WTC11 (cell line): ENCODE data around the gene NEDD1. TPM values are rescaled to one million over a fixed set of nuclear protein-coding genes. Genes with fewer than 3 reads are reported as not detected.

Experiments used
- AFF4 ChIP-seq: sonication (generic); formaldehyde crosslinking; IDR thresholded peaks from 2 replicates; pipeline ENCODE4 v1.8.1; 2023; ENCODE audit warnings: mild to moderate bottlenecking, missing genetic modification reagents, borderline replicate concordance
- ATF2 ChIP-seq: sonication (generic); formaldehyde crosslinking; IDR thresholded peaks from 2 replicates; pipeline ENCODE4 v1.8.1; 2022; ENCODE audit warnings: low read depth, missing genetic modification reagents, borderline replicate concordance
- CREM ChIP-seq: sonication (generic); formaldehyde crosslinking; IDR thresholded peaks from 2 replicates; pipeline ENCODE4 v1.8.1; 2022; ENCODE audit warnings: mild to moderate bottlenecking, missing genetic modification reagents, moderate library complexity
- ESRRA ChIP-seq: sonication (generic); formaldehyde crosslinking; IDR thresholded peaks from 2 replicates; pipeline ENCODE4 v1.8.1; 2022; ENCODE audit warnings: mild to moderate bottlenecking, missing genetic modification reagents, borderline replicate concordance
- FOXP4 ChIP-seq: sonication (generic); formaldehyde crosslinking; IDR thresholded peaks from 2 replicates; pipeline ENCODE4 v1.8.0; 2022; ENCODE audit warnings: mild to moderate bottlenecking, missing genetic modification reagents
- HMGA2 ChIP-seq: fragments of 250-450 bp; sonication (Bioruptor Pico); IDR thresholded peaks from 2 replicates; pipeline ENCODE4 v1.4.0; 2021; ENCODE audit warnings: mild to moderate bottlenecking, moderate library complexity
- NFE2L1 ChIP-seq: sonication (generic); formaldehyde crosslinking; IDR thresholded peaks from 2 replicates; pipeline ENCODE4 v1.8.1; 2023; ENCODE audit warnings: missing genetic modification reagents
- NR1H2 ChIP-seq: sonication (generic); formaldehyde crosslinking; IDR thresholded peaks from 2 replicates; pipeline ENCODE4 v1.9.0; 2021; ENCODE audit warnings: mild to moderate bottlenecking, moderate library complexity, missing genetic modification reagents
- NR3C1 ChIP-seq: sonication (generic); formaldehyde crosslinking; conservative IDR thresholded peaks from 2 replicates; pipeline ENCODE4 v1.8.1; 2023; ENCODE audit warnings: low read depth, mild to moderate bottlenecking, missing genetic modification reagents
- OVOL2 ChIP-seq: fragments of 250-450 bp; sonication (Bioruptor Pico); IDR thresholded peaks from 2 replicates; pipeline ENCODE4 v1.9.0; 2021; ENCODE audit warnings: mild to moderate bottlenecking, borderline replicate concordance
- PRDM15 ChIP-seq: sonication (generic); formaldehyde crosslinking; IDR thresholded peaks from 2 replicates; pipeline ENCODE4 v1.8.0; 2022; ENCODE audit warnings: missing genetic modification reagents
- RELA ChIP-seq: sonication (generic); formaldehyde crosslinking; IDR thresholded peaks from 2 replicates; pipeline ENCODE4 v1.8.1; 2022; ENCODE audit warnings: missing genetic modification reagents, mild to moderate bottlenecking, borderline replicate concordance
- SMAD4 ChIP-seq: sonication (generic); formaldehyde crosslinking; IDR thresholded peaks from 2 replicates; pipeline ENCODE4 v1.8.0; 2022; ENCODE audit warnings: mild to moderate bottlenecking, missing genetic modification reagents
- TCF7 ChIP-seq: sonication (generic); formaldehyde crosslinking; IDR thresholded peaks from 2 replicates; pipeline ENCODE4 v1.8.0; 2022; ENCODE audit warnings: mild to moderate bottlenecking, low read depth, missing genetic modification reagents, moderate library complexity
- TEAD1 ChIP-seq: sonication (generic); formaldehyde crosslinking; IDR thresholded peaks from 2 replicates; pipeline ENCODE4 v1.8.0; 2022; ENCODE audit warnings: mild to moderate bottlenecking, missing genetic modification reagents
- ZBTB43 ChIP-seq: sonication (generic); formaldehyde crosslinking; IDR thresholded peaks from 2 replicates; pipeline ENCODE4 v1.8.1; 2023; ENCODE audit warnings: mild to moderate bottlenecking, missing genetic modification reagents
- ZNF263 ChIP-seq: sonication (generic); formaldehyde crosslinking; IDR thresholded peaks from 2 replicates; pipeline ENCODE4 v1.8.1; 2022; ENCODE audit warnings: low read depth, mild to moderate bottlenecking, moderate library complexity, missing genetic modification reagents
- ZNF423 ChIP-seq: fragments of 250-450 bp; sonication (Bioruptor Pico); IDR thresholded peaks from 2 replicates; pipeline ENCODE4 v2.1.2; 2022; ENCODE audit warnings: mild to moderate bottlenecking, moderate library complexity
- ZNF512 ChIP-seq: sonication (generic); formaldehyde crosslinking; IDR thresholded peaks from 2 replicates; pipeline ENCODE4 v1.8.1; 2022; ENCODE audit warnings: missing genetic modification reagents, borderline replicate concordance
- total RNA-seq: library from RNA; stranded (reverse); gene quantifications from 3 replicates; pipeline ENCODE4 v1.2.3, GENCODE V29; 2021
- TF ChIP-seq, protein P1 (sequence below): sonication (generic); formaldehyde crosslinking; IDR thresholded peaks from 2 replicates; pipeline ENCODE4 v1.8.1; 2023; ENCODE audit warnings: mild to moderate bottlenecking, missing genetic modification reagents

The NEDD1 gene
- total RNA-seq, 1 experiment from 2014 or later, result 29.3 TPM

GRCh38 chr12:96906849-96907670 is at the start of gene NEDD1 (continued):
- TF ChIP-seq AFF4 (CRISPR knock-in tag), result no peak
- TF ChIP-seq NFE2L1 (CRISPR knock-in tag), result no peak
- TF ChIP-seq ZNF512 (CRISPR knock-in tag), result no peak
- 0 out of 2 replicates have a peak, but pooled peaks have one; percentile 18 for TF ChIP-seq RELA
- 0 out of 2 replicates have a peak, but pooled peaks have one; percentile 13 for TF ChIP-seq ZBTB43 (CRISPR knock-in tag)
- no peak for TF ChIP-seq TCF7 (CRISPR knock-in tag)
- TF ChIP-seq, protein P1, sequence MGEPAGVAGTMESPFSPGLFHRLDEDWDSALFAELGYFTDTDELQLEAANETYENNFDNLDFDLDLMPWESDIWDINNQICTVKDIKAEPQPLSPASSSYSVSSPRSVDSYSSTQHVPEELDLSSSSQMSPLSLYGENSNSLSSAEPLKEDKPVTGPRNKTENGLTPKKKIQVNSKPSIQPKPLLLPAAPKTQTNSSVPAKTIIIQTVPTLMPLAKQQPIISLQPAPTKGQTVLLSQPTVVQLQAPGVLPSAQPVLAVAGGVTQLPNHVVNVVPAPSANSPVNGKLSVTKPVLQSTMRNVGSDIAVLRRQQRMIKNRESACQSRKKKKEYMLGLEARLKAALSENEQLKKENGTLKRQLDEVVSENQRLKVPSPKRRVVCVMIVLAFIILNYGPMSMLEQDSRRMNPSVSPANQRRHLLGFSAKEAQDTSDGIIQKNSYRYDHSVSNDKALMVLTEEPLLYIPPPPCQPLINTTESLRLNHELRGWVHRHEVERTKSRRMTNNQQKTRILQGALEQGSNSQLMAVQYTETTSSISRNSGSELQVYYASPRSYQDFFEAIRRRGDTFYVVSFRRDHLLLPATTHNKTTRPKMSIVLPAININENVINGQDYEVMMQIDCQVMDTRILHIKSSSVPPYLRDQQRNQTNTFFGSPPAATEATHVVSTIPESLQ, result no peak
- TF ChIP-seq PRDM15 (CRISPR knock-in tag), result no peak
- no peak for TF ChIP-seq ZNF263 (CRISPR knock-in tag)
- no peak for TF ChIP-seq OVOL2 (CRISPR knock-in tag)
- TF ChIP-seq CREM (CRISPR knock-in tag), result peak; percentile 91
- no peak for TF ChIP-seq NR3C1 (CRISPR knock-in tag)
- TF ChIP-seq FOXP4, result peak; percentile 82
- no peak; the same call in 1 of the 2 replicates for TF ChIP-seq TEAD1 (CRISPR knock-in tag)
- TF ChIP-seq HMGA2 (CRISPR knock-in tag), result no peak
- no peak for TF ChIP-seq ESRRA (CRISPR knock-in tag)
- no peak for TF ChIP-seq NR1H2 (CRISPR knock-in tag)
- TF ChIP-seq SMAD4 (CRISPR knock-in tag), result no peak
- no peak for TF ChIP-seq ATF2 (CRISPR knock-in tag)
- peak; percentile 75 for TF ChIP-seq ZNF423
